Ovary (tissue), 9 donors: ENCODE measurements around the gene KDSR. TPM values are rescaled to one million over a fixed set of nuclear protein-coding genes. Genes with fewer than 3 reads are reported as not detected.

Experiments
- DNase-seq, 5 donors: peaks; one replicate each; pipeline ENCODE4 v3.0.0-alpha.2; 2019 to 2020
- H3K27ac ChIP-seq, 2 donors: fragments of 200-600 bp; one replicate each; pipeline versions ENCODE4 v1.5.1 to v1.8.0; 2019 to 2022
- H3K27me3 ChIP-seq: fragments of 200-600 bp; one replicate; pipeline ENCODE4 v1.8.0; 2022
- H3K36me3 ChIP-seq: fragments of 200-600 bp; sonication (generic); one replicate; pipeline ENCODE4 v1.5.1; 2019
- H3K4me1 ChIP-seq: one replicate; pipeline ENCODE4 v1.8.1; 2013; ENCODE audit warnings: mild to moderate bottlenecking, moderate library complexity; ENCODE audit not compliant: insufficient read depth
- H3K4me3 ChIP-seq: fragments of 200-600 bp; sonication (generic); one replicate; pipeline ENCODE4 v1.5.1; 2017
- H3K9me3 ChIP-seq, 2 donors: fragments of 200-600 bp in 1 of 2; sonication (generic) in 1 of 2; one replicate each; pipeline versions ENCODE4 v1.5.1 to v1.8.1; 2013 to 2019; ENCODE audit warnings: mild to moderate bottlenecking in 1 of 2, moderate library complexity in 1 of 2
- CTCF ChIP-seq, 3 donors: fragments of 450-650 bp in 2 of 3; fragments of 200-600 bp in 1 of 3; IDR thresholded peaks; one replicate each; pipeline versions ENCODE4 v1.5.1 to v1.8.0; 2016 to 2022; ENCODE audit warnings: antibody characterized with exemption in 3 of 3, mild to moderate bottlenecking in 1 of 3
- EP300 ChIP-seq: sonication (generic); formaldehyde crosslinking; IDR thresholded peaks from one replicate; pipeline ENCODE4 v1.6.1; 2017; ENCODE audit warnings: antibody characterized with exemption
- POLR2A ChIP-seq: fragments of 450-650 bp; IDR thresholded peaks from one replicate; pipeline ENCODE4 v1.6.1; 2017; ENCODE audit warnings: antibody characterized with exemption, mild to moderate bottlenecking, moderate library complexity
- WGBS, 3 donors: extraction: QIAGEN DNeasy Blood & Tissue Kit in 1 of 3; methylation state at CpG; one replicate each; pipeline versions ENCODE4 v1.1.5 to v1.1.7; 2013 to 2017; 5-methylcytosine and 5-hydroxymethylcytosine counted together
- intact Hi-C, 4 donors: fragments of 100-400 bp; cut with DNase I; formaldehyde crosslinking; loops; one replicate each; pipeline versions ENCODE4 v1.11.0 to v1.15.1; 2022 to 2023
- polyA plus RNA-seq, 2 donors: library from polyadenylated mRNA; stranded (reverse); fragments of 200-250 nt in 1 of 2; fragments of 350-450 nt in 1 of 2; fragmentation: Illumina TruSeq in 1 of 2; extraction: RNeasy Lipid Tissue Mini Kit (QIAGEN cat#74804) in 1 of 2; gene quantifications; one replicate each; pipeline ENCODE4 v1.2.3, GENCODE V29; 2013 to 2014
- total RNA-seq, 7 donors: library from RNA; depleted of rRNA in 2 of 7; stranded (reverse); fragments of >200 nt in 2 of 7; fragmentation: NEBNext Ultra II Directional in 3 of 7; extraction: Animal tissue kit (Norgen Biotek cat#: 25700) in 3 of 7; gene quantifications; one replicate each; pipeline versions ENCODE4 v1.1.0 to v1.2.4, GENCODE V29; 2016 to 2023
- donor health status: DM: no; HTN: no; CAD: no; lungs with moderate emphysema.
- donor health status: DM: no; HTN: no; CAD: no.
- donor health status: Bipolar disorder and iron deficiency.
- donor health status: DM: yes; HTN: yes; CAD: no.
- donor health status: DM: no; HTN: no; CAD: no.
- donor health status: DM: yes; HTN: yes; CAD: no.

Gene KDSR
- total and polyA plus RNA-seq, 9 donors, result 25.8 to 70.1 (median 57.6) TPM

DNA sequence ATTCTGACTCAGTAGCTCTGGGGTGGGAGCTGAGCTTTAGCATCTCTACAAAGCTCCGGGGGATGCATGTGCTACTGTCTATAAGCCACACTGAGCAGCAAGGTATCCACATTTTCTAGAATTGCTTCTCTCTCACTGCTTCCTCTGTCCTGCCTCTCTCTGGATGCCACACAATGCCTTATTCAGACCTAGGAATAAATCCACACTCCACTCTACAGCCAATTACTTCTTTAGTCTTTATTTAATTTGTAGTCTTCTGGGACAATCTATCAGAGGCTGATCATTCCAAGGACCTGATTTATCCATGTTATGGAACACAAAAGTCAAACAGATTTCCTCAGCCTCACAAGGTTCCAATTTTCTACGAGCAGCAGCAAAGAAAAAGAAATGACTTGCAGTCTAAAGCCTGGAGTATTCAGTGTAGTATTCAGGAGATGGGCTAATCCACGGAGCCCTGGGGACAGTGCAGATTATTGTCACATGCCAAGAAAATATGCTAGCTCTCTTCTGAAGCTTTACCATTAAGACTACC, 51.8 kb downstream of the KDSR start:
- DNase-seq, result no peak
- Histone ChIP-seq H3K27me3 (no peaks in the 10 kb centered on the region), H3K9me3 (no peaks in the 10 kb centered on the region), H3K27ac (no peak overlapping the region), H3K4me1 (peaks cover 9% of the 10 kb centered on the region), H3K4me3 (no peak overlapping the region), H3K36me3 (no peaks in the 10 kb centered on the region)
- intact Hi-C loops, result loop anchor here (5.0 to 10.0 kb wide), 5 partner anchors 33 to 183 kb away; no protein-coding TSS in a partner anchor
- WGBS, 3 donors, result 51 to 57% (median 55%) methylated on average over 3 of the region's 3 CpGs
- TF ChIP-seq POLR2A (no peak), CTCF (IDR thresholded peaks at IDR 0.05) (no peak), EP300 (no peak)

GRCh38 chr18:63314062-63314790, 52.8 kb downstream of the KDSR start:
- Histone ChIP-seq H3K4me3 (no peak overlapping the region), H3K27ac (peak overlapping the region in 1 of 2 donors; percentile 13)
- TF ChIP-seq EP300 (no peak), POLR2A (no peak), CTCF (IDR thresholded peaks at IDR 0.05) (no peak)

DNA sequence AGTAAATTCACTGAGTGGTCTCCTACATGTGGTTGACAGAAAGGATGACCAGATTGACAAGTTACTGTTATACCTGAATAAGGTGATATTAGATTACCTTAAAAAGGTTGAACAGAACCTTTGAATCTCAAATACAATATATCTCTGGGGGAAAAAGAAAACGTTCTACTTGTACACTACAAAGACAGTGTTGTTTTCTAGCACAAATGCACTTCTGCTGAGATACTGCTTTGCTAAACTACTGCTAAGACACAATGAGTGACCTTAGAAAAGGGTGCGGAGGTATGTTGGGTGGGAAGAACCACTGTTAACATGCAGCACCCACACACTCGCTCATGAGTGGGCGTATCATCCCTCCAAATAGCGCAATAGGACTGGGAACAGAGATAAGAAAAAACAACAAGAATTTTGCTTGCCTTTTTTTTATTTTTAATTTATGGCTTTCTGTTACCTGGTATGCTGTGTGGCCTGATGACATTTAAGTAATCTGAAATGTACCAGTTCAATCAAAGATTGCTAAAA, 53.5 kb downstream of the KDSR start:
- H3K27ac ChIP-seq, result no peak overlapping the region
- H3K27me3 ChIP-seq, result no peaks in the 10 kb centered on the region
- 45 to 61% (median 46%) methylated on average over 5 of the region's 5 CpGs for WGBS, 3 donors
- no peak for DNase-seq
- no peak for TF ChIP-seq EP300
- no peak for TF ChIP-seq POLR2A
- TF ChIP-seq CTCF (IDR thresholded peaks at IDR 0.05), result no peak
- intact Hi-C loops, result loop anchor here in 2 of 4 donors (10.0 kb wide), 2 partner anchors 49 to 159 kb away; no protein-coding TSS in a partner anchor
- no peaks in the 10 kb centered on the region for H3K36me3 ChIP-seq
- peak overlapping the region; percentile 10 for H3K4me3 ChIP-seq
- no peaks in the 10 kb centered on the region for H3K9me3 ChIP-seq
- peaks cover 11% of the 10 kb centered on the region for H3K4me1 ChIP-seq

More at GRCh38 chr18:63314062-63314790, 52.8 kb downstream of the KDSR start:
- no peaks in the 10 kb centered on the region for H3K9me3 ChIP-seq
- DNase-seq, result no peak
- peaks cover 11% of the 10 kb centered on the region for H3K4me1 ChIP-seq
- no peaks in the 10 kb centered on the region for H3K36me3 ChIP-seq
- intact Hi-C loops, result loop anchor here in 2 of 4 donors (10.0 kb wide), 2 partner anchors 49 to 159 kb away; no protein-coding TSS in a partner anchor
- no peaks in the 10 kb centered on the region for H3K27me3 ChIP-seq
- 32 to 39% (median 34%) methylated on average over 4 of the region's 4 CpGs for whole genome bisulfite sequencing, 3 donors

DNA sequence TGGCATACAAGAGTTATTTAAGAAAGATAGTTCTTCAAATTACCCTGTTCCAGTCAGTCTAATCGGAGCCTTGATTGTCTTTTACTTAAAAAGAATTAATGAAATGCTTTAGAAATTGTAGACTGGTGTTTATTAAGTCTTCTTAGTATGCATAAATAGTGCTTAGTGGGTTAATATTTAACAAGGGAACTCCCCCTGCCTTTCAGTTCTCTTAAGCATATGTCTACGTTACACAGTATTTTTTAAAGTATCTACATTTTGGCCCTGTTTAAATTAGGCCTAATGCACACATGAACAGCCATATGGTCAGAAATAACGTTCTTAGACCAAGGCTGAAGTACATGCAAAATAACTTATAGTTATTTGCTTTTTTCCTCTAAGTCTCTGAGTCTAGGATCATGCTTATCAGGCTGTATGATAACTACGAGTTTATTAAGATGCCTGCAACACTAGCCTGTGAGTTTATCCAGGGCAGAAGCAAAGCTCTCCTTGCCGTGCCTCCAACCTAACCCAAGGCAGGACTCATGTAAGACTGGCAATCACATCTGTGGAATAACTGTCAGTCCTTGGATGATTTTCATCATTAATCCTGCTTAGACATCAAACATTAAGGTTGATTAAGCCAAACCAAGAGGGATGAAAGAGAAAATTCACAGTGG, 54.1 kb downstream of the KDSR start:
- DNase-seq, result no peak
- intact Hi-C loops, result loop anchor here in 2 of 4 donors (10.0 kb wide), 2 partner anchors 48 to 158 kb away; no protein-coding TSS in a partner anchor
- no peaks in the 10 kb centered on the region for H3K27me3 ChIP-seq
- no peak overlapping the region for H3K27ac ChIP-seq
- no peaks in the 10 kb centered on the region for H3K36me3 ChIP-seq
- WGBS, 3 donors, result 46 to 51% (median 47%) methylated on average over 5 of the region's 5 CpGs
- no peaks in the 10 kb centered on the region for H3K9me3 ChIP-seq
- TF ChIP-seq CTCF (IDR thresholded peaks at IDR 0.05) (no peak), POLR2A (no peak), EP300 (no peak)
- H3K4me1 ChIP-seq, result peaks cover 11% of the 10 kb centered on the region
- H3K4me3 ChIP-seq, result peak overlapping the region; percentile 10
